ENCODE measurements around the gene TAF10.

- no peak for TF ChIP-seq POLR2A (IDR thresholded peaks at IDR 0.05)
- no peak for TF ChIP-seq CTCF (IDR thresholded peaks at IDR 0.05)
These were observed 24.6 kb downstream of the TAF10 start for GRCh38 chr11:6587360-6587953.

All from right lobe of liver (tissue), 4 donors.